HepG2 (cell line): ENCODE measurements around the gene CLPTM1.

Source experiments
- CBX5 ChIP-seq: sonication (generic); formaldehyde crosslinking; IDR thresholded peaks from 2 replicates; pipeline ENCODE4 v1.4.0; 2020; ENCODE audit warnings: missing genetic modification reagents, borderline replicate concordance
- EP300 ChIP-seq, 3 experiments: sonication (generic) in 1 of 3; formaldehyde crosslinking in 1 of 3; IDR thresholded peaks; 2 replicates each; pipeline versions ENCODE4 v1.5.1 to v1.6.1; 2011 to 2020; ENCODE audit warnings: low read depth in 2 of 3, low read length in 2 of 3, borderline replicate concordance in 1 of 3, improper control_type of control experiment in 1 of 3, mild to moderate bottlenecking in 1 of 3, missing genetic modification reagents in 1 of 3, moderate library complexity in 1 of 3
- GTF2F1 ChIP-seq: fragments of 150-350 bp; IDR thresholded peaks from 2 replicates; pipeline ENCODE4 v1.6.1; 2014; ENCODE audit warnings: low read length
- KLF16 ChIP-seq, 2 experiments: sonication (generic) in 1 of 2; formaldehyde crosslinking in 1 of 2; IDR thresholded peaks; 2 replicates each; pipeline versions ENCODE4 v1.6.1 to v1.8.0; 2016 to 2023; ENCODE audit warnings: missing genetic modification reagents in 2 of 2, missing compliant biosample characterization in 1 of 2
- ZNF296 ChIP-seq: sonication (generic); formaldehyde crosslinking; conservative IDR thresholded peaks from 2 replicates; pipeline ENCODE4 v1.5.0; 2020; ENCODE audit warnings: mild to moderate bottlenecking, missing genetic modification reagents
- TF ChIP-seq, protein P1 (sequence below): IDR thresholded peaks from 2 replicates; pipeline ENCODE4 v1.6.1; 2016; ENCODE audit warnings: low read depth, borderline replicate concordance
- TF ChIP-seq, protein P2 (sequence below): sonication (generic); formaldehyde crosslinking; IDR thresholded peaks from 2 replicates; pipeline ENCODE4 v1.5.0; 2020; ENCODE audit warnings: mild to moderate bottlenecking, missing genetic modification reagents, moderate library complexity
- TF ChIP-seq, protein P3 (sequence below): sonication (generic); formaldehyde crosslinking; conservative IDR thresholded peaks from 2 replicates; pipeline ENCODE4 v1.8.0; 2022; ENCODE audit warnings: missing genetic modification reagents

DNA sequence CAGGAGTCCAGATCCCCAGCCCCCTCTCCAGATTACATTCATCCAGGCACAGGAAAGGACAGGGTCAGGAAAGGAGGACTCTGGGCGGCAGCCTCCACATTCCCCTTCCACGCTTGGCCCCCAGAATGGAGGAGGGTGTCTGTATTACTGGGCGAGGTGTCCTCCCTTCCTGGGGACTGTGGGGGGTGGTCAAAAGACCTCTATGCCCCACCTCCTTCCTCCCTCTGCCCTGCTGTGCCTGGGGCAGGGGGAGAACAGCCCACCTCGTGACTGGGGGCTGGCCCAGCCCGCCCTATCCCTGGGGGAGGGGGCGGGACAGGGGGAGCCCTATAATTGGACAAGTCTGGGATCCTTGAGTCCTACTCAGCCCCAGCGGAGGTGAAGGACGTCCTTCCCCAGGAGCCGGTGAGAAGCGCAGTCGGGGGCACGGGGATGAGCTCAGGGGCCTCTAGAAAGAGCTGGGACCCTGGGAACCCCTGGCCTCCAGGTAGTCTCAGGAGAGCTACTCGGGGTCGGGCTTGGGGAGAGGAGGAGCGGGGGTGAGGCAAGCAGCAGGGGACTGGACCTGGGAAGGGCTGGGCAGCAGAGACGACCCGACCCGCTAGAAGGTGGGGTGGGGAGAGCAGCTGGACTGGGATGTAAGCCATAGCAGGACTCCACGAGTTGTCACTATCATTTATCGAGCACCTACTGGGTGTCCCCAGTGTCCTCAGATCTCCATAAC lies 49.6 kb upstream of the CLPTM1 start, which contains the start of gene APOE:
- no peak for TF ChIP-seq ZNF296 (CRISPR knock-in tag)
- TF ChIP-seq, protein P1, sequence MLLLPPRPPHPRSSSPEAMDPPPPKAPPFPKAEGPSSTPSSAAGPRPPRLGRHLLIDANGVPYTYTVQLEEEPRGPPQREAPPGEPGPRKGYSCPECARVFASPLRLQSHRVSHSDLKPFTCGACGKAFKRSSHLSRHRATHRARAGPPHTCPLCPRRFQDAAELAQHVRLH (CRISPR knock-in tag) = no peak
- peak in 1 of 2 experiments; percentile 45; a peak in 1 of 4 replicates for TF ChIP-seq EP300 (IDR thresholded peaks at IDR 0.05; ENCODE audit: low read depth in 2 of 2, low read length in 2 of 2)
- no peak; the same call in 1 of the 2 replicates for TF ChIP-seq EP300 (CRISPR knock-in tag; IDR thresholded peaks at IDR 0.05; ENCODE audit: borderline replicate concordance)
- TF ChIP-seq, protein P2, sequence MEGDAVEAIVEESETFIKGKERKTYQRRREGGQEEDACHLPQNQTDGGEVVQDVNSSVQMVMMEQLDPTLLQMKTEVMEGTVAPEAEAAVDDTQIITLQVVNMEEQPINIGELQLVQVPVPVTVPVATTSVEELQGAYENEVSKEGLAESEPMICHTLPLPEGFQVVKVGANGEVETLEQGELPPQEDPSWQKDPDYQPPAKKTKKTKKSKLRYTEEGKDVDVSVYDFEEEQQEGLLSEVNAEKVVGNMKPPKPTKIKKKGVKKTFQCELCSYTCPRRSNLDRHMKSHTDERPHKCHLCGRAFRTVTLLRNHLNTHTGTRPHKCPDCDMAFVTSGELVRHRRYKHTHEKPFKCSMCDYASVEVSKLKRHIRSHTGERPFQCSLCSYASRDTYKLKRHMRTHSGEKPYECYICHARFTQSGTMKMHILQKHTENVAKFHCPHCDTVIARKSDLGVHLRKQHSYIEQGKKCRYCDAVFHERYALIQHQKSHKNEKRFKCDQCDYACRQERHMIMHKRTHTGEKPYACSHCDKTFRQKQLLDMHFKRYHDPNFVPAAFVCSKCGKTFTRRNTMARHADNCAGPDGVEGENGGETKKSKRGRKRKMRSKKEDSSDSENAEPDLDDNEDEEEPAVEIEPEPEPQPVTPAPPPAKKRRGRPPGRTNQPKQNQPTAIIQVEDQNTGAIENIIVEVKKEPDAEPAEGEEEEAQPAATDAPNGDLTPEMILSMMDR = peak; percentile 7; the same call in 1 of the 2 replicates
- TF ChIP-seq, protein P3, sequence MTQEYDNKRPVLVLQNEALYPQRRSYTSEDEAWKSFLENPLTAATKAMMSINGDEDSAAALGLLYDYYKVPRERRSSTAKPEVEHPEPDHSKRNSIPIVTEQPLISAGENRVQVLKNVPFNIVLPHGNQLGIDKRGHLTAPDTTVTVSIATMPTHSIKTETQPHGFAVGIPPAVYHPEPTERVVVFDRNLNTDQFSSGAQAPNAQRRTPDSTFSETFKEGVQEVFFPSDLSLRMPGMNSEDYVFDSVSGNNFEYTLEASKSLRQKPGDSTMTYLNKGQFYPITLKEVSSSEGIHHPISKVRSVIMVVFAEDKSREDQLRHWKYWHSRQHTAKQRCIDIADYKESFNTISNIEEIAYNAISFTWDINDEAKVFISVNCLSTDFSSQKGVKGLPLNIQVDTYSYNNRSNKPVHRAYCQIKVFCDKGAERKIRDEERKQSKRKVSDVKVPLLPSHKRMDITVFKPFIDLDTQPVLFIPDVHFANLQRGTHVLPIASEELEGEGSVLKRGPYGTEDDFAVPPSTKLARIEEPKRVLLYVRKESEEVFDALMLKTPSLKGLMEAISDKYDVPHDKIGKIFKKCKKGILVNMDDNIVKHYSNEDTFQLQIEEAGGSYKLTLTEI (CRISPR knock-in tag) = no peak
- TF ChIP-seq KLF16 (CRISPR knock-in tag; IDR thresholded peaks at IDR 0.05) = no peak
- TF ChIP-seq CBX5 (CRISPR knock-in tag) = no peak
- no peak for TF ChIP-seq GTF2F1
